Measurements from ENCODE around the gene TMEM131L.
"Not testable (repeated sequence)": the region's sequence is repeated elsewhere in the genome, so short reads cannot be mapped to it uniquely, and the experiment has no call there.

Gene TMEM131L, protein sequence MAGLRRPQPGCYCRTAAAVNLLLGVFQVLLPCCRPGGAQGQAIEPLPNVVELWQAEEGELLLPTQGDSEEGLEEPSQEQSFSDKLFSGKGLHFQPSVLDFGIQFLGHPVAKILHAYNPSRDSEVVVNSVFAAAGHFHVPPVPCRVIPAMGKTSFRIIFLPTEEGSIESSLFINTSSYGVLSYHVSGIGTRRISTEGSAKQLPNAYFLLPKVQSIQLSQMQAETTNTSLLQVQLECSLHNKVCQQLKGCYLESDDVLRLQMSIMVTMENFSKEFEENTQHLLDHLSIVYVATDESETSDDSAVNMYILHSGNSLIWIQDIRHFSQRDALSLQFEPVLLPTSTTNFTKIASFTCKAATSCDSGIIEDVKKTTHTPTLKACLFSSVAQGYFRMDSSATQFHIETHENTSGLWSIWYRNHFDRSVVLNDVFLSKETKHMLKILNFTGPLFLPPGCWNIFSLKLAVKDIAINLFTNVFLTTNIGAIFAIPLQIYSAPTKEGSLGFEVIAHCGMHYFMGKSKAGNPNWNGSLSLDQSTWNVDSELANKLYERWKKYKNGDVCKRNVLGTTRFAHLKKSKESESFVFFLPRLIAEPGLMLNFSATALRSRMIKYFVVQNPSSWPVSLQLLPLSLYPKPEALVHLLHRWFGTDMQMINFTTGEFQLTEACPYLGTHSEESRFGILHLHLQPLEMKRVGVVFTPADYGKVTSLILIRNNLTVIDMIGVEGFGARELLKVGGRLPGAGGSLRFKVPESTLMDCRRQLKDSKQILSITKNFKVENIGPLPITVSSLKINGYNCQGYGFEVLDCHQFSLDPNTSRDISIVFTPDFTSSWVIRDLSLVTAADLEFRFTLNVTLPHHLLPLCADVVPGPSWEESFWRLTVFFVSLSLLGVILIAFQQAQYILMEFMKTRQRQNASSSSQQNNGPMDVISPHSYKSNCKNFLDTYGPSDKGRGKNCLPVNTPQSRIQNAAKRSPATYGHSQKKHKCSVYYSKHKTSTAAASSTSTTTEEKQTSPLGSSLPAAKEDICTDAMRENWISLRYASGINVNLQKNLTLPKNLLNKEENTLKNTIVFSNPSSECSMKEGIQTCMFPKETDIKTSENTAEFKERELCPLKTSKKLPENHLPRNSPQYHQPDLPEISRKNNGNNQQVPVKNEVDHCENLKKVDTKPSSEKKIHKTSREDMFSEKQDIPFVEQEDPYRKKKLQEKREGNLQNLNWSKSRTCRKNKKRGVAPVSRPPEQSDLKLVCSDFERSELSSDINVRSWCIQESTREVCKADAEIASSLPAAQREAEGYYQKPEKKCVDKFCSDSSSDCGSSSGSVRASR (N-terminal part only)

DNA sequence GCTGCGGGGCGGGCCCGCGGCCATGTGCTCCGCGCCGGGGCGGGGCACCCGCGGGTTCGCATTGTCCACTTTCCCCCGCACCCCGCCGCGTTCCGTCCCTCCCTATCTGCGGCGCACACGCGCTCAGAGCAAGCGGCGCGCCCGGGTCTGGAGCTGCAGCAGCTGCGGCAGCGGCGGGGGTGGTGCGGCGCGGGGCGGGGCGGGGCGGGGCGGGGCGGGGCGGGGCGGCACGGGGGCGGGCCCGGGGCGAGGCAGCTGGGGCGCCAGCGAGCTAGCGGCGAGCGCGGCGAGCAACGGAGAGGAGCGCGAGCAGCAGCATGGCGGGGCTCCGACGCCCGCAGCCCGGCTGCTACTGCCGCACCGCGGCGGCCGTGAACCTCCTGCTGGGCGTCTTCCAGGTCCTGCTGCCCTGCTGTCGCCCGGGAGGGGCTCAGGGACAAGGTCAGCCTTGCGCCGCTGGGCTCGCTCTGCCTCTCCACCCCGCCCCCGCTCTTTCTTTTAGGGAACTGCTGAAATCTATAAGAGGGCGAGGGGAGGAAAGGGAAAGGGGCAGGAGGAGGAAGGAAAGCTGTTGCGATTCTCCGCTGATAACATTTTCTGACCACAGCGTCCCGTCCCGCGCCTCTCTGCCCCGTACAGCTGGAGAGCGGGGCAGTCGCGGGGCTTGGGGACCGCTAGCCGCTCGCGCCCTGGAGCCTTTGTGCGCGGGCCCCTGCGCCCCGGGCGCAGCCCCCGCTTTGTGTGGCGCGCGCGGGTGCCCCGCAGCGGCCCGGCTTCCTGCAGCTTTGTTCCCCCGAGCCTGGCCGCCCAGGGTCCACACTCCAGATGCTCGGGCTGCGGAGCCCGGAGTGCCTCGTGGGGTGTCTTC, at the start of gene TMEM131L:
TMEM131L (plus strand) TSS at position 280 of the 868 bp plus-strand sequence; CDS start at position 318, 38 bp downstream.
- DNase-seq, result peak; percentile 58

DNA sequence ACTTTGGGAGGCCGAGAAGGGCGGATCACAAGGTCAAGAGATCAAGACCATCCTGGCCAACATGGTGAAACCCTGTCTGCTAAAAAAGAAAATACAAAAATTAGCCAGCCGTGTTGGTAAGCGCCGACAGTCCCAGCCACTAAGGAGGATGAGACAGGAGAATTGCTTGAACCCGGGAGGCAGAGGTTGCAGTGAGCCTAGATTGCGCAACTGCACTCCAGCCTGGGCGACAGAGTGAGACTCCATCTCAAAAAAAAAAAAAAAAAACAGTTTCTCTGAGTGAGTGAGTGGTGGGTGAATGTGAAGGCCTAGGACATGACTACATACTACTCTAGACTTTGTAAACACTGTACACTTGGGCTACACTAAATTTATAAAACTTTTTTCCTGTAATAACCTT, 49.7 kb upstream of the TMEM131L start:
- DNase-seq, result not testable (repeated sequence)

DNA sequence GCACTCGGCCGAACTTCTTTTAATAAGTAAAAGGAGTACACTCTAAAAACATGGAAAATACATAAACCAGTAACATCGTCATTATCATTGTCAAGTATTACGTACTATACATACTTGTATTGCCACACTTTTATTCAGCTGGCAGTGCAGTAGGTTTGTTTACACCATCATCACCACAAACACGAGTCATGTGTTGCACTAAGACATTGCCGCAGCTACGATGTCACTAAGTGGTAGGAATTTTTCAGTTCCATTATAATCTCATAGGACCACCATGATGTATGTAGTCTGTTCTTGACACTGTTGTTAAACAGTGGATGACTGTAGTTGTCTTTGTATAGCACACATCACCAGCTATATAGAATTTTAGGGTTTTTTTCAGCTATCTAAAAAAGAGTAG, 48.0 kb upstream of the TMEM131L start:
- DNase-seq, result no peak

DNA sequence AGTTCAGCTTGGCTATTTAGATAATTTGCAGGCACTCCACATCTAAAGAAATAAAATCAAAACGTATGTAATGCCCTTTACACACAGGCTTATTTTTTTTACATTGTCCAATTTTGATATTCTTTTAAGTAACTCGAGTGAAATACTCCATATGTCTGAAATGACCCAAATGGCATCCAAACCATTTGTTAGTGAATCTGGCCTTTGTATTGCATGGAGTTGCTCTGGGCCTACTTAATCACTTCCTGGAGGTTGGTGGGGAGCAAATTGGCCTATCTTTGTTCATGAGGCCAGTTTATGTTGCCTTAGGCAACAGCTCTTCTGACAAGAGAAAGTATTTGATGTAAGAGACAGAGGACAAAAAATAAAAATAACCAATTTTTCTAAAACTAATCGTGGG, 47.6 kb upstream of the TMEM131L start:
- no peak for DNase-seq

DNA sequence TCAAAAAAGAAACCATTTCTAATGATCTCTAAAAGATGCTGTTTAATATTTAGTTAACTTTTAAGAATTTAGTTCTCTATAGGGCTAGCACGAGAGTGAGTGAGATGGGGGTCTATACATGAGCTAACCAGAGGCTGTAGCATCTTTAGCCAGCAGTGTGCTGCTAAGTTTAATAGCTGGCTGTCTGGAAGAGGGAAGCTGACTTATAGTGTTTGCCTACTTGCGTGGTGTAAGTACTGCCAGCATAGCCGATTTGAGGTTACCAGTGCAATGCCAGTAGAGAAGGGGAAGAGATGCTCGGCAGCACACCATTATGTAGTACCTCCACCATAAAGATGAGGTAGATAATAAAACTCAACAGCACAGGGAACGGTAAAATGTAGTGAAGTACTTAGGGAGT, 47.1 kb upstream of the TMEM131L start:
- no peak for DNase-seq

DNA sequence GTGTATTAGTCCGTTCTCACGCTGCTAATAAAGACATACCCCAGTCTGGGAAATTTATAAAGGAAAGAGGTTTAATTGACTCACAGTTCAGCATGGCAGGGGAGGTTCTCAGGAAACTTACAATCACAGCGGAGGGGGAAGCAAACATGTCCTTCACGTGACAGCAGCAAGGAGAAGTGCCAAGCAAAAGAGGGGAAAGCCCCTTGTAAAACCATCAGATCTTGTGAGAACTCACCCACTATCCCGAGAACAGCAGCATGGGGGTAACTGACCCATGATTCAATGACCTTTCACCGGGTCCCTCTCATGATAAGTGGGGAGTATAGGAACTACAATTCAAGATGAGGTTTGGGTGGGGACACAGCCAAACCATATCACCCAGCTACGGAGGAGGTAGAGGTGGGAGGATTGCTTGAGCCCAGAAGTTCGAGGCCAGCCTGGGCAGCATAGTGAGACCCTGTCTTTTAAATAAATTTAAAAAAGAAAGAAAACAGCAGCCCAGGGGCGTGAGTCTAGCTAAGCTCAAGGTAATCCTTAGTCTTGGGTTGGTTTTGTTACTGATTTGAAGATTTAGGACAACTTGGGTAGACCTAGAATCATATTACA, 46.4 kb upstream of the TMEM131L start:
- no peak for DNase-seq

DNA sequence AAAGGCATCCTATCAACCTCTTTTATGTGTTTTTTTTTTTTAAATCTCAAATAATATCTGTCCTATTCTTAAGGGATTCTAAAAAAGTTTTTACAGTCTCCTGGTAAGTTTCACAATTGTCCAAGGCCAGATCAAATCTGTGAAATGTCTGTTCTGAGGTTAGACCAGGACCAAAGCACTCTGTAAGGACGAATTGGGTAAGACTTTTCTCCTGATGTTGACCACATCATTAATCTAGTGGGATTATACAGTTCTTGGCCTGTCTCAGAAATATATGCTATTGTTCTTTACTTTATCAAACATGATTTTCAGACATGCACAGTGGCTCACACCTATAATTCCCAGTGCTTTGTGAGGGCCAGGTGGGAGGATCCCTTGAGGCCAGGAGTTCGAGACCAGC, 45.8 kb upstream of the TMEM131L start:
- no peak for DNase-seq

DNA sequence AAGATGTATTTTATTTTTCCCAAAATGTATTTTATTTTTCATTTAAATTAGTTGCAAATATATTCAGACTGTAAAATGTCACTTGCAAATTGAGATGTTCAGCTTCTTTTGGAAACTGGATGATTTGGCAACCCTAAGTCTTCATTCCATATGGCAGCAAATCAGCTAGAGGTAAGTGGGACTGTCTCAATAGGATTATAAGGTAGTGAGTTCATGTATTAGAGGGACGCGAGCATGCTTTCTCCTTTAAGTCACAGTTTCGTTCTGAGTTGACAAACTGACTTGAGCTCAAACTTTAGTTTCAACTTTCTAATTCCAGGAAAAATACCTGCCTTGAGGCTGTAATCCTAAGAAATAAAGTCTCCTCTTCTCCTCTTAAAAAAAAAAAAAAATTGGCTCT, 44.2 kb upstream of the TMEM131L start:
- no peak for DNase-seq

DNA sequence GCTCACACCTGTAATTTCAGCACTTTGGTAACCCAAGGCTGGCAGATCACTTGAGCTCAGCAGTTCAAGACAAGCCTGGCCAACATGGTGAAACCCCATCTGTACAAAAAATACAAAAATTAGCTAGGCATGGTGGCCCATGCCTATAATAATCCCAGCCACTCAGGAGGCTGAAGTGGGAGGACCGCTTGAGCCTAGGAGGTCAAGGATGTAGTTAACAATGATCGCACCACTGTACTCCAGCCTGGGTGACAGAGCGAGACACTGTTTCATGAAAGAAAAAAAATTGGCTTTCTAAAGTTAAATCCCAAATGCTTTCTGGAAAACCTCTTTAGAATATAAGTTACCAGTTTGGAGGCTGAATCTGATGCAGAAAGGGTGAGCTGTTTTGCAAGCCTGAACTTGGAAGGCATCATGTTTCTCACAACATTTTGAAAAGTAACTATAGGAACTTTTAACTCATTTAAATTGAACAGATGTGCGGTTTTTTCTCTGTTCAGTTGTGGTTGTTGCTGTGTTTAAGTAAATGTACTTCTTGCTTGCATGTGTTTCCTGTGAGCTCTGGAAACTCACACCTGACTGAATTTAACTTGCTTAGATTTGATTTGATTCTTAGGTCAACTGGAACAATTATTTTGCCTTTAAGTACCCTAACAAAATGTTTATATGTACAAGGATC, 39.8 kb upstream of the TMEM131L start:
- no peak for DNase-seq

DNA sequence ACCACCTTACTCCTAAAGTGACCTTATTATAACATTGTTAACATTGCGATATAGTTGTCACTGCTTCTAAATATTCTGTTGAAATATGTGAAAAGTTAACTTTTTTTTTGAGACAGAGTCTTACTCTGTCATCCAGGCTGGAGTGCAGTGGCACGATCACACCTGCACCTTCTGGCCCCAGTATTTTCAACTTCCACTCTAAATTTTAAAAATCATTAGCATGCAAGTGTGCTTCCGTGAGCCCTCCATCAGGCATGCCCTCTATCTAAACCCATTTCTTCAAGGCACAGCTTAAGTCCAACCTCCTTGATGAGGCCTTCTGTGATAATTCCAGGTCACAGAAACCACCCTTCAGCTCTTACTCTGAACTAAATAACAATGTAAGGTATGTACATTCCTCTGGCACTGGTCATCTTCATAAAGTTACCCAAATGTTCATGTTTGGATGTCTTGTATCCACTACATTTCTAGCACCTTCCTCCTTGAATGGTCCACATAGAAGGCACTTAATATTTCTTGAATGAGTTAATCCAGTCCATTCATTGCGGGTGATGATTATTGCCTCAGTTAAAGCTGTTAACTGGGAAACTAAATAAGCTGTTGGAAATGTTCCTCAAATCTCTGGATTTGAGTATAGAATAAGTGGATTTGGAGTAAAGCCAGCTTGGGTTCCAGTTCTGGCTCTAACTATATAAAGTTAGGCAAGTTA, 38.6 kb upstream of the TMEM131L start:
- no peak for DNase-seq

DNA sequence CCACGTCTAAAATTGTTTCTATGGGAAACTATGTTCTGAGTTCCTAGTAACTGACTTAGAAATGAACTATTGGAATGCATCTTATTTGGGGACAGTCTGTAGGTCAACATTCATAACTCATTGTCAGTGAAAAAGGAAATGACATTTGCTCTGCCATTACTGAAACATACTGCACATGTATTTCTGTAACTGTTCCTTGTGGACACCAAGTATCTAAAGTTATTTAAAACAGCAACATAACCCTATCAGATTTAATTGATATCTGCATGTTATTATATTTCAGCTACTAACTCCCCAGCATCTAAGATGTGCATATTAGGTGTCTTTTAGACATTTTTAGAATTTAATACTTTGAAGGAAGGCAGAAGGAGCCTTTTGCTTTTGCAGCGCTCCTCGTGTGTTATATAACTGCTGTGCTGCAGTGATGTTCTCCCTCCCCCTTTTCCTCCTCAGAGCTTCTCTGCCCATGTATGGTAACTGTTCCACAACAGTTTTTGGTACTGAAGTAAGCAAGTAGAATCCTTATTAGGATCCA, 37.2 kb upstream of the TMEM131L start:
- DNase-seq, result no peak

DNA sequence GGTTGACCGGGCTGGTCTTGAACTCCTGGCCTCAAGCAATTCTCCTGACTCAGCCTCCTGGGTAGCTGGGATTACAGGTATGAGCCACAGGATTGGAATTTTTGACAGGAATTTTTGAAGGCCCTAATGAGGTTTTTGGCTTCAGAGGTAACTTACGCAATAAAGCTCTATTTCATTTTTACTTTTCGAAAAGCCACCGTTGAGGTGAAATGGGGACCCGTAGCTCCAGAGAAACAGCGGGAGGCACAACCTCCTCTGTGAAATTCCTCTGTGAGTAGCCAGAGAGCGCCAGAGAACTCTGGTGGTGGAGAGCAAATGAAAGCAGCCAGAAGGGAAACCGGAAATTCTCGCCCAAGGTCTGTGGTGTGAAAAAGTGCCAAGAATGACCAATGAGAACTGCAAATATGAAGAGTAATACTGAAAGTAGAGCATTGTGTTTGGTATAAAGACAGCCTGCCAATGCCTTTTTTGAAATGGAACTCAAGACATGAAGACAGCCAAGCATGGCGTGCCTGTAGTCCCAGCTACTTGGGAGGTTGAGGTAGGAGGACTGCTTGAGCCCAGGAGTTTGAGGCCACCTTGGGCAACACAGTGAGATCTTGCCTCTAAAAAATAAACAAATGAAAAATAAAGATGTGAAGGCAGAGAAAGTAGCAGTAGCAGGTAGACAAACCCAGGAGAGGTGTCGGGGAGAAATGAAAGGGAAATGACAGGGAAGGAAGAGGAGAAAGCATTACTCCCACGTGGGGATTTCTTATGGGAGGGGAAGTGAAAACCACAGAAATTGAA, 33.0 kb upstream of the TMEM131L start:
- DNase-seq, result no peak

DNA sequence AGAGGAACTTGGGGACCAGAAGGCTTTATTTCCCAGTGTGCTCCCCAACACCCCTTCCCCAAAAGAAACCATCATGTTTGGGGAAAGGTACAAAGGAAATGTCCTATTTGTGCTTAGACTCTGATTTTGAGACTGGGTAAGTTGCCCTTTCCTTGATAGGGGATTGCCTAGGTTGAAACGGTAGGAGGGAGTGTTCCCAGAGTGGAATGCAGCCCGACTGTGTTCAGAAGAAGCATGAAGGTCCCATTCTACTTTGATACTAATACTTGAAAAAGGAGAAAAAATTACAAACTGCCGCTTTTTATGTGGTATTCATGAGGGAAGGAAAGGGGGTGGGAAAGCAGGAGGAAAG, 32.4 kb upstream of the TMEM131L start:
- DNase-seq, result no peak

DNA sequence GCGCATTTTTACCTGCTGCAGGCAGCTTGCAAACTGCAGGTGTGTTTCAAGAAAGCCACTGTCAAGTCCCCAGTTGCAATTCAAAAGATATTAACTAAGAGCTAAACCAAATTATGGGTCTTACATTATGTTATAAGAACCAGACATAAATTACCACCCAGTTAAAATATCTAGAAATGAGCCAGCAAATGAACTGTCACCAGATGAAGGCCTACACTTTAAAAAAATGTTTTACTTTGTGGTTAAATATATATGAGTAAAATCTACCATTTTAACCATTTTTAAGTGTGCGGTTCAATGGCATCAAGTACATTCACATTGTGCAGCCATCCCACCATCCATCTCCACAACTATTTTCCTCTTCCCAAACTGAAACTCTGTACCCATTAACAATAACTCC, 32.0 kb upstream of the TMEM131L start:
- no peak for DNase-seq

DNA sequence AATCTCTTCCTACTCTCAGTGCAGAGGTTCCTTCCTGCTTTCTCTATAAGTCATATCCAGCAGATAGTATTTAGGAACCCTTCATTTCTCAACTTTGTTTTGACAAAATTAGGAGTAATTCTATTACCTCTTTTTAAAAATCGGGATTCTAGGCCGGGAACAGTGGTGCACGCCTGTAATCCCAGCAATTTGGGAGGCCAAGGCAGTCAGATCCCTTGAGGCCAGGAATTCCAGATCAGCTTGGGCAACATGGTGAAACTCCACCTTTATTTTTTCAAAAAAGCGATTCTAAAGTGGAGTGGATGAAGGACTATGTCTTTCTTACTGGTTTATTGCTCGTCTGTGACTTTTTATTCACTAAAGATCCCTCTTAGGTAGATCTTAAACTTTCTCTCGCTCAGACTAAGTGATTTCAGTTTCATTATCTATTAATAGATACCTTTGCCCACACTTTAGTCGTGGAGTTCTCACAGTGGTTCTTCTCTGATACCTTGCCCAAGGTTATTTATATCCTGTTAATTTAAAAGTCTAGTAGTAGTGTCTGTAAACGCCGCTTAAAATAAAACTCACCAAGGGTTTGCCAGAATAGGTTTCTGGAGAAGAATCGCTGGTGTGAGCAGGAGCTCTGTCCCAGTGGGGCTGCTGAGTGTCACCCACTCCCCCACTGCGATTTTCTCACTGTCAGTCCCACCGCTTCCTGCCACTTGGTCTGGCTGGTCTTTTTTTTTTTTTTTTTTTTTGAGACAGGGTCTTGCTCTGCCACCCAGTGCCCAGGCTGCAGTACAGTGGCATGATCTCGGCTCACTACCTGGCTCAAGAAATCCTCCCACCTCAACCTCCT, 27.0 kb upstream of the TMEM131L start:
- DNase-seq, result no peak

DNA sequence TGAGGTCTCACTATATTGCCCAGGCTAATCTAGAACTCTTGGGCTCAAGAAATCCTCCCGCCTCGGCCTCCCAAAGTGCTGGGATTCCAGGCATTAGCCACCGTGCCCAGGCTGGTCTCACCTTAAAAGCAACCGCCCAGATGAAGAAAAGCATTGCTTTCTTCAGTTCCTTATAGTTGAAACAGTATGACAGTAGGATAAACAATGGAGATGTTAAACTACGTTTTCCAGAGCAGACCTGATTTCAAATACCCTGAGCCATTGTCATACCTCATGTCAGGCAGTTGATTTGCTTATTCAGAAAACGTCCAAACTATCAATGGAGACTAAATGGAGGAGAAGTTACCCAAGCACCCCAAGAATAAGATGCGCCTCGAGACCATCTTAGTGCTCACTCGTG, 26.3 kb upstream of the TMEM131L start:
- DNase-seq, result no peak

DNA sequence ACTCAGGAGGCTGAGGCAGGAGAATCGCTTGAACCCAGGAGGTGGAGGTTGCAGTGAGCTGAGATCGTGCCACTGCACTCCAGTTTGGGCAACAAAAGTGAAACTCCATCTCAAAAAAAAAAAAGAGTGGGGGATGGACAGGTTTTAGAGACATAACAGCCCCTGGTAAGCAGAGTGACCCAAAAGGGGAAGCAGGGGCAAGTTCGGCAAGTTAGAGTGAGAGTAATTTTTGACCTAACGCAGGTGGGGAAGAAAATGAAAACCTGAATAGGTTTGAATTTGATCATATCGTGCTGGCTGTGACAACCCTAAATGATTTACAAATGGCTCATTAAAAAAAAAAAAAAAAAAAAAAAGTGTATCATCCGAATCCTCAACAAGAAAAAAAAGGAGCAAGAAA, 25.7 kb upstream of the TMEM131L start:
- no peak for DNase-seq

DNA sequence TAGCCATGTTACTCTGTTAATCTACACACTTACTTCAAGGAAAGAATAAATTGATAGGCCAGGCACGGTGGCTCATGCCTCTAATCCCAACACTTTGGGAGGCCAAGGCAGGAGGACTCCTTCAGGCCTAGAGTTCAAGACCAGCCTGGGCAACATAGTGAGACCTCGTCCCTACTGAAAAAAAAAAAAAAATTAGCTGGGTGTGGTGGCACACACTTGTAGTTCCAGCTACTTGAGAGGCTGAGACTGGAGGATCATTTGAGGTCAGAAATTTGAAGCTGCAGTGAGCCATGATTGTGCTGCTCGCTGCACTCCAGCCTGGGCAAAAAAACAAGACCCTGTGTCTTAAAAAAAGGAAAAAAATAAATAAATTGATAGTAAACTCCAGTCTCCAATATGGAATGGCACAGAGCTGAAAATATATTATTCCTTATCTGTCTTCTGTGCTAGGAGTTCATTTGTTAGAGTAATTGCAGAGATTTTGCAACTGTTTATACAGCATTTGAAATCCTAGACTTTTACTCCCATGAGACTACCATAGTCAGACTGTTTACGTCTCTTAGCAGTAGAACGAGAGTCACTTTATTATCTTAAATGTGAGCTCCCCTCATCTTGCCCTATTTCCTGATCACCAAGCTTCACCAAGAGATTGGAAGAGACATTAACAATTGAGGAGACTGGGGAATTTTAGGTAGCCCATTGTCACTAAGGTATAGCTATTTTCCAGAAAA, 18.8 kb upstream of the TMEM131L start:
- no peak for DNase-seq
